ENCODE results near the gene MTA3.
A peak's percentile ranks its signal among the peaks of the same experiment; 100 is the strongest.

MTA3 gene

DNA sequence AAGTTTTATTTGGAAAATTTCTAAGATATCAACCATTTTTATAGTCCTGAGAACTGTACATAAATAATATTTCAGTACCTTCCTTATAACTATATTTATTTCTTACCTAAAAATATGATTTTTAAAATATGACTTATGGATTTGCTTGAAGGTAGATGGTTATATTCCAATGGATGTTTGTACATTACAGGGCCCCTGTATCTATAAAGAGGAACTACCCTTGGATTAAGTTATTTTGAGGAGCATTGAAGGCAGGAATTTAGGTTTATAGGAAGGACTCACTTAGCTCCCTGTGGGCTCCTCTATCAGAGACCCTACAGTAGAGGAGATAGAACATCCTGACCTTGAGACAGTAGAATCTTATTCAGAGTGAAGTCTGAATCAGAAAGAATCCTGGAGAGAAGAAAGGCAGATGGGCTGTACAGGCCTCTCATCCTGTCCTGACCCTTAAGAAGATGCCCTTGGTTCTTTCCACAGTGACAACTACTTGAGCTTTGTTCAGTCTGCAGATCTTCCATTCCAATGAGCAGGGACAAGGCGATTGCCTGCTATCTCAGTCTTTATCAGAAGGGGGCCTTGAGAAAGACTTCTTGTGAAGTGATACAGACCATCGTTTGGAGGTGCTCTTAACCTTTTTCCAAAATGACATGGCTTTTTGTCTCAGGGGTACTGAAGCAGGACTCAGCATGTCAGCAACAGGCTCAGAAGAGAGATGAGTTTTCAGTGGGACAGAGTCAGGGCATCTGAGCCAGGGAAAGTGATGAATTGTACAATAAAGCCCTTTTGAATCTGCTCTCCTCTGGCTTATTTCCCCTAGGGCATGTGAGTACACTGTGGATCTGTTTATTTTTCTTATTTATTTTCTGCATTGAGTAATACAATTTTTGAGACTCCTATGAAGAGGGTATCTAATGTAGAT, 174.6 kb downstream of the MTA3 start:
- no peak for DNase-seq

DNA sequence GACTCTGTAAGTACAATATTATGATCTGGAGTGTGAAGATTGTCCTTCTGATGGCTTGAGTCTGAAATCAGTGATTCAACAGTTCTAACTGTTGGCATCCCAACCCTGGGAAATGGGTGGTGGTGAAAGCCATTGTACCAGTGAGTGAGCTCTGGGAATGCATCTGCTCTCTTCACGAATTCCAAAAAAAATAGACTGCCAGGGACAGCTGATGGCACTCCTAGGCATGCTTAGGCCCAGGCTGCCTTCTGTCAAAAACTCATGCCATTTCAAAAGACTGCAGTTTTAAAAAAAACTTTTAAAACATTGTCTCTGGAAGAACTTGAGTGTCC, 175.2 kb downstream of the MTA3 start:
- DNase-seq: no peak

DNA sequence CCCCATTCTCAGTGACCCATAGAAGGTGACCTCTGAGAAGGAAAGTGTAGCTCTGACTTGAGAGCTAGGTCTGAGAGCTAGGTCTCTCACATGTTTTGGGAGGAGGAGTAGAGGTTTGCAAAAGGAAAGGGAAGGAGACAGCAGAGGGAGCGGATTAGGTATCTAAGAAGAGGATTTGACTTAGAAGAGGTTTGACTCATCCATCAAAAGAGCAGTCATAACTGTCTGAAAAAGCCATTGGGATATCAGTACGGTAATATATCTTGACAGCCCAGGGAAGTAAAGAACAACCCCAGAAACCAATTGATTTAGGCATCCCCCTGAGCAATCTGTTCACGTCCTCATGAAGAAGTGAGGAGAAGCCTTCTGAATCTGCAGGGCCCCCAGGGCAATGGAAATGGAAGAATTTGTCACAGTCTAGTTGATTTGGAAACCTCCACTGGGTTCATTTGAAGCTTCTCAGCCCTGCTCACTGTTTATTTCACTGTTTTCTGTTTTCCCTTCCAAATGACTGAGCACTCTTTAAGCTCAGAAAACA, 176.2 kb downstream of the MTA3 start:
- DNase-seq: no peak

DNA sequence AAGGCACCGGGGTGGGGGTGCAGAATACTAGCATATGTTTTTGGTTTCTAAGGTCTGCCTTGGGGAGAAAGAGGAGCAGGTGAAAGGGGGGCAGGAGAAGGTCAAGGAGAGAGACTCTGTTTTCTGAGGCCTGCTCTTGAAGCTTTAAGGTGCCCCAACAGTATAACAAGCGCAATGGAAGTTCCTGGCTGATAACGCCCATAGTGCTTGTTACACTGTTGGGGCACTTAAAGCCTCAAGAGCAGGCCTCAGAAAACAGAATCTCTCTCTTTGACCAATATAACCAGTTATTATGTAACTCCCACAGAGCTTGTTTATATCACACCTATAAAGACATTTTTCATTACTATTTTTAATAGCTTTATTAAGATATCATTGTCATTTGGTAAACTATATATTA, 179.0 kb downstream of the MTA3 start:
- DNase-seq: no peak

DNA sequence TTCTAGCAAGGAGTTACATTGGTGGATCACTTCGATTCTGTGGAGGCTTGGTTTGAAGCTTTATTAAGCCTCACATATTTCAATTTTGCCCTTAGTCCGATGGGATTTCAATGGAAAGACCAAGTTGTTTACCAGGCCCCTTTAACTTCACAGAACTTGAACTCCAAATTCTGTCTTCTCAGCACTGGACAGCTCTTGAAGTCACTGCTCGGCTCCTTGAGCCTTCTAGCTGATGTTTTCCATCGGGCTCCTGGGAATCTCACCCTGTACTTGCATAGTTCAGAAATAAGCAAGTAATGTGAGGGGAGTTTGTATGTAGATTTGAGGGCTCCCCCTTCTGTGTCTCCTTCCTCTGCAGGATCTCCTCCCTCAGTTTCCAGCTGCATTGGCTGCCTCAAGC, 180.4 kb downstream of the MTA3 start:
- DNase-seq: no peak

DNA sequence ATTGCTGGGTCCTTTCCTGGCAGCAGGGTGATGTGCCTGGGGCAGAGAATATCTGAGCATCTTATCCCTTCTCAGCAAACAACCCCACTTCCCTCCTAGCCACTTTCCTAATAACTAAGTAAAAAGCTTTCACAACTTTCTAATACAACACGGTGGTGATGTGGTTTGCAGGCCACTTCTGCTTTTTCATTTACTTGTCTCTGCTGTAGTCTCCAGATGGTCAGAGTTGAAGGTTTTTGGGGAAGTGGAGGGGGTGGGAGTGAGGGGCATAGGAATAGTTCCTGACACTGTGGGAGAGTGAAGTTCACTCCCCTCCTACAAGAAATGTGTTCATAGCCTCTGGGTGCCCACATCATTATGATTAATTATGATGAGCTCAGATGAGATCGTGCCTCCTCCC, 183.9 kb downstream of the MTA3 start:
- no peak for DNase-seq

DNA sequence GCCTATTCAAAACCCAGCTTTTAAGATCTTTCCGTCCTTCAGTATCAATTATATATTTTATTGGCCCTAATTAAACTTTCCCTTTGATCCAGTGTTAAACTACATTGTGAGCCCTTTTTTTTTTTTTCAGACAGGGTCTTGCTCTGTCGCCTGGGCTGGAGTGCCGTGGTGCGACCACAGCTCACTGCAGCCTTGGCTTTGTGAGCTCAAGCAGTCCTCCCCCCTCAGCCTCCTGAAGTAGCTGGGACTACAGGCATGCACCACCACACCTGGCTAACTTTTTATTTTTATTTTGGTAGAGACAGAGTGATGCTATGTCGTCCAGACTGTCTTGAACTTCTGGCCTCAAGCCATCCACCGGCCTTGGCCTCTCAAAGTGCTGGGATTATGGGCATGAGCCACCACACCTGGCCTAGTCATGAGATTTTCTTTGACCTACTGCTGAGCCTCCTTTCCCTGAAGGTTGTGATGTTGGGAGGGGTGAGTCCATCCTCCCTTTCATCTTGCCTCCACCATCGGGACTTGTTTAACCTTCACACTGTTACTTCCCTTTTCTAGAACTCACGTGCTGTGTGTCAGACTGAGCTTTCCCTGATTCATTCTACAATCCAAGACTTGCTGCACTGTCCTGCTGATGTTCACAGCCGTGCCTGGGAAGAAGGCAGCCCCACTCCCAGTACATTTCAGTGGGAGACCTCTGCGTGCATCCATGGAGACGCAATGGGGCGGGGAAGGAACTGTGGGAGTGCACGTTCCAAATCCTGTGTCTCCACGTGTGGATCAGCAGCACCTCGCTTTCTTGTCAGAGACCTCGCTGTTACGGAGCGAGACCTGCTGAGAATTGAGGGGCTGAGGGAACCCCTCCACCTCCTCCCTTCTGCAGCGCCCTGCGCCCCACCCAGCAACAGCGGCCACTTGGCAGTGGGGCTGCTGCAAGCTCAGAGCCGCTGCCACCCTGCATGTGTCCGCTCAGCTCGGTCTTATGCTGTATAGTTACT, 184.7 kb downstream of the MTA3 start:
- DNase-seq: no peak

DNA sequence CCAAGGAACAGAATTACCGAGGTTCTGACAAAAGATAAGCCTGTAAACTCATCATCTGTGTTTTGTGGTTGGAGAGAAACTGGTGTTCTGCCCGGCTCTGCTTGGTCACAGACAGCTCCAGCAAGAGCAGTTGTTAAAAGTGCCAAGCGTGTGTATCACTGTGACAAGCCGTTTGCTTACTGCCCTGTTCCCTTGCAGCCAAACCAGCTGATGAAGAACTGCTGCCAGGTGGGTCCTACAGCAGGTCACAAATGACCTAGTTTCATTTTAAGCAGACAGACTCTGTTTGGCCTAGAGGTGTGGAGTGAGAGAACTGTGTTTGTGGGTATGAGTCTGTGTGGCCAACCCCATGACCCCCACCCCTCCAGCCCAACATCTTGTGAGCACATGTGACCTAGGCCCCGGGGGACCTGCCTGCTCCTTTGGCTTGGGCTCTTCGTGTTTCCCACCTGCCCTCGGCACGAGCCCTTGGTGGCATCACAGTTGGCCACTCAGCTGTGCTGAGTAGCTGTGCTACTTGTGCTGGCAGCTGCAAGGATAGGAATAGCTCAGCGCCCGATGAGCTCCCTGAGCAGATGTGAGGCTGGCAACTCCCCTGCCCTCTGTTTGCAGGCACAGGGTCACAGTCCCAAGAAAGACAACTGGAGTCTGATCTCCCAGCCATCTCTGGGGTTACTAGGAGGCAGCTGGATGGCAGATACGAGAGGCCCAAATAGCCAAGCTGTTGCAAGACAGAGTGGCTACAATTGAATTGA, 185.8 kb downstream of the MTA3 start:
- peak; percentile 11 to 20 for DNase-seq

DNA sequence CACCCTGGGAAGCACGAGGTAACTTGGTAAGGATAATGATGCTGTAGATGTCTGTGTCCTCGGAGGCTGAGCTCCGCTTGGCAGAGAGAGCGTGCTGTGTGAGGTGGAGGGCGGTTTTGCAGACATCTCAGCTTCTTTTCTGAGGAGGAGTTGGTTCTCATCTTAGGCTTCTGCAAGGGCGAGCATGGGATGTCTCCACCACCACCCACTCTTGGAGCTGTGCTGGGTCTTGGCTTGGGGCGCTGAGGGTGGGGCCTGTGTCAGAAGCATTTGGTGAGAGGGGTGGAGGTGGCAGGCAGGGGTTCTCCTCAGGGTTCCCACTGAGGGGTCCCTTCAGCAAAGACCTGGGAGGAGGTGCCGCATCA, 186.3 kb downstream of the MTA3 start:
- no peak for DNase-seq

DNA sequence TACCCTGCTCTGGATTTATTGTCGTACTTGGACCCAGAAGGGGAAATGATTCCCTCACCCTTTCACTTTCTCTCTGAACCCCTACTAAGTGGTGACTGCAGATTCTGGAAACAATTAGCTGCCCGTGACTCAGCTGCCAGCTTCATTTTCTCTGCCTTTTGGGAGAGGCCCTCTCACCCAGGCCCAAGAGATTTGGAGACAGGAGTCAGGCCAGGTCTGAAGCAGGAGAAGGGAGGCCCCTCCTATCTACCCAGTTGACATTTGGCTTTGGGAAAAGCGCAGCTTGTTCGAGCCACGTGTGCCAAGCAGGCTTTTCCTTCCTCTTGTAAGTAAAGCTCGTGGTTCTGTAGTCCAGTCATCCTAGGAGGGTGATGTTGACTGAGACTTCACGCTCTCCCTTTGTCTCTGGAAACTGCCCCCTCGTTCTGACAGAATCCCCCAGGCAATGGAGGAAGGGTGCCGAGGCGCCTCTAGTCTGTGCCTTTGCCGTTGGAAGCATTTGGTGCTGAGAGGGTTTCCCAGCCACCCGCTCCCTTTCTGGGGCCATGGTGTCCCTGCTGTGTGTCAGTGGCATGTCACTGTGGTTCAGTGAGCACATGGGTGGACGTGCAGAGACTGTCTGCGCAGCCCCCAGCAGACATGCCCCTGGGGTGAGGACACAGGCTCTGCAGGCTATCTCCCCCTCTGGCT, 186.9 kb downstream of the MTA3 start:
- DNase-seq: no peak

DNA sequence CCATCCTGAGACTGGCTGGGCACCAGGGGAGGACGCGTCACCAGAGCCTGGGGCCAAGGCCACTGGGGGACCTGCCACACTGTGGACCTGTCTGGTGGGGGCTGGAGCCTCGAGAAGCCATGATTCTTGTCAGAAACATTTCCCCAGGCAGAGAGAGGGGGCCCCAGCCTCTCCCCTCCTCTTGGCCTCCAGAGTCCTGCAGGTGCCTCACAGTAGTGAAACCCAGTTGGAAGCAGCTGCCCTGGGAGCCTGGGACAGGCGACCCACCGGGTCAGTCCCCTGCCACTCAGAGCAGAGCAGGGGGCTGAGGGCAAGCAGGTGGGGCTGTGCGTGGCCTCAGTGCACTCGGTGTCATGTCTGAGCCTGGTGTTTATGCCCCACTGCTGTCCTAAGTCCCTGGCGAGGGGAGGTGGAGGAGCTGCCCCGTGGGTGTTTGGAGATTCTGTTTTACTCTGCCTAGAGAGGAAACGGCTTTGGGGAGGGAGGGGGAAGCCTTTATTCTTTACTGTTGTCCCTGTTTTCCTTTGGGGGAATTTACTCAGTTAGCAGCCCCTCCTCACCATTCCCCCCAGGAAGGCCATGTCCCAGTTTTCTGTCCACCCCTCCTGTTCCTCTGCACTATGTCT, 187.8 kb downstream of the MTA3 start:
- DNase-seq: no peak

DNA sequence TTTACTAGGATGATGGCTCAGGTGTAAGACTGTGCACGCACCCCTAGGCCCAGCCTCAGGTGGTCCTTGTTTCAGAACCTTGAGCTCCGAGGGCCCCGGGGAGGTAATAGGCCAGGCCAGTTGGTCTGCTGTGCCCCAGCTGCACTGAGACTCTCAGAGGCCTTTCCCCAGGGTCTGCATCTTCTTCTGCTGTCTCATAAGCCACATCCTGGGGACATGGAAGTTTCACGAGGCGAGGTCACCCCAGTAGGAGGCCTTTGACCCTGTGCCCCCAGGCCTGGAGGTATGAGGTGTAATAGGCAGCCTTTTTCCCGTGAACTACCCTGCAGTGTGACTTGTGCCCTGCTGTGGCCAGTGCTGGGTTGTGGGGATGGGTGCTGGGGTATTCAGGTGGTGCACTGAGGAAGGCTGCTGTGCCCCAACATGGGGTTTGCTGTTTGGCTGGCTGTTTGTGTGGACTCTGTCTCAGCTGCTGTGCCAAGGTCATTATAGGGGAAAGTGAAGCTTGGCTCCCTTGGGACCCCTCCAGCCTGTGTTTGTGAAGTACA, 188.6 kb downstream of the MTA3 start:
- no peak for DNase-seq

DNA sequence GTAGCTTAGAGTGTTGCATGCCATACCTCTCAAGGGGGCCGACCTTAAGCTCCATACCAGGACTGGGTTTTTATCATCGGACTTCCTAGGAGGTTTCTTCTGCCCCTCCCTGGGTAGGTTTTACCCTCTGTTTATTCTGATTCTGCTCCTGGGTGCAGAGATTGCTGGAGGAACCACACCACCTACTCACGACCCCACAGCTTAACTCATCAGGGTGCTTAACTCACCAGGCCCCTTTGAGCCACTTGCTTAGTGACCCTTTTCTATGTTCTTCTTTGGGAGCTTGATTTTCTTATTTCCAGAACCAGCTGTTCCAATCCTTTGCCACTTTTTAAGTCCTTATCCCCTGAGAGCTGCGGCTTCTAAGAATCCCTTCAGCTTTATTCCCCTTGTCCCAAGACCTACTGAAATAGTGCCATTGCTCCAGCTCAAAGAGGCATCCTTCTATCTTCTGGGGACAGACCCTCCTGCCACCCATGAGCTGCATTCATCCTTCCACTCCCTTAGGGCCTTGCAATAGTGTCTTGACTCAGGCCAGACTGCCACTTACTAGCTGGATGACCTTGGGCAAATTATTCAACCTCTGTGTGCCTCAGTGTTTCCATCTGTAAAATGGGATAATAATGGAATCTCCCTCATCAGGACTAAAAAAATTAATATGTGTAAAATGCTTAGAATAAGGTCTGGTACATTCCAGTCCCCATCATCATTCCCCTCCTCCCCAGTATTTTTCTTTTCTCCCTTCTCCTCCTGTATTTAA, 189.7 kb downstream of the MTA3 start:
- no peak for DNase-seq

DNA sequence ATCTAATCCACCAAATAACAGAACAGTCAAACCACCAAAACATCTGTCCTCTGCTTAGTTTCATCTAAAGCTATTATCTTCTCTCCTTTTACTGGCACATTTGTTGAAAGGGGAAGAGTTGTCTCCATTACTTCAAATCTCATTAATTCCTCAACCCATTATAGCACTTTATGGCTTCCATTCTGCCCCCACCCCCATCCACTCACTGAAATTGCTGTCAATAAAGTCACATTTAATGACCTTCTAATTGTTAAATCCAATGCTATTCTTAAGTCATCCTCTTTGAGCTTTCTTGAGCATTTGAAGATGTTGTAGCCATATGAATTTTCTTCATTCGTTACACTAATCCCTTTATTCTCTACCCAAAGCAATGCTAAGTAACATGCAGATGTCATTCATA, 190.3 kb downstream of the MTA3 start:
- DNase-seq: no peak

DNA sequence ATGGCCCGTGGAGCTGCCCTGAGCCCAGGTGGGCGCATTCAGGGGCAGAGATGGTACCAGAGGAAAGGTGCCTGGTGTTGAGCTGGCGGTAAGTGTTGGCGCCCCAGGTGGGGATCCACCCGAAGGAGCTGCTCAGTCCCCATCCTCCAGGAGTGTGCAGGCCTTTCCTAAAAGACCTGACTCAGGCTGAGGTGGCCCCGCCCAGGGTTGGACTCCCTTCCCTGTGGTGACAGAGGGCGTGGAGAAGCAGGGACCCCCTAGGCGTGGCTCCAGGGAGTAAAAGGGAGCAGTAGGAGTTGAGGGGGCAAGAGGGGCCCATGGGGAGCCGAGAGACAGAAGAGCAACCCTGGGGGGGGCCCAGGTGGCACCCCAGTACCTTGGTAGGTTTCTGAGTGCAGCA, 193.1 kb downstream of the MTA3 start:
- no peak for DNase-seq

DNA sequence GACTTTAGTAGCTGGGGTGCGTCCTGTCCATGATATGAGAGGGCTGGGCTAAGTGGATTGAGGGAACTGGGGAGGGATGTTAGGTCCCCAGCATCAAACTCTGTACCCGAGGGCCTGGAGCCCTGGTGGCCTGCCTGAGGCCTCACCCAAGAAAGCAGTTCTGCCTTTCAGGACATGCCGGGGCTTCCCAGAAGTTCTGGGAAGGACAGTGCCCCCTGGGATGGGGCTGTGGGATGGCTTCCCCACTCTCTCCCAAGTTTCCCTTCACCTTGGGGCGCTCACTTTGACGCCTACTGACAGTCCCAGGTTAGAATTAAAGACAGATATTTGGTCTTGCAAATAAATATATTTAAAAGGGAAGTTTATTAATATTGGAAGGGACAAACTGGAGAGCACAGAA, 193.7 kb downstream of the MTA3 start:
- DNase-seq: no peak

DNA sequence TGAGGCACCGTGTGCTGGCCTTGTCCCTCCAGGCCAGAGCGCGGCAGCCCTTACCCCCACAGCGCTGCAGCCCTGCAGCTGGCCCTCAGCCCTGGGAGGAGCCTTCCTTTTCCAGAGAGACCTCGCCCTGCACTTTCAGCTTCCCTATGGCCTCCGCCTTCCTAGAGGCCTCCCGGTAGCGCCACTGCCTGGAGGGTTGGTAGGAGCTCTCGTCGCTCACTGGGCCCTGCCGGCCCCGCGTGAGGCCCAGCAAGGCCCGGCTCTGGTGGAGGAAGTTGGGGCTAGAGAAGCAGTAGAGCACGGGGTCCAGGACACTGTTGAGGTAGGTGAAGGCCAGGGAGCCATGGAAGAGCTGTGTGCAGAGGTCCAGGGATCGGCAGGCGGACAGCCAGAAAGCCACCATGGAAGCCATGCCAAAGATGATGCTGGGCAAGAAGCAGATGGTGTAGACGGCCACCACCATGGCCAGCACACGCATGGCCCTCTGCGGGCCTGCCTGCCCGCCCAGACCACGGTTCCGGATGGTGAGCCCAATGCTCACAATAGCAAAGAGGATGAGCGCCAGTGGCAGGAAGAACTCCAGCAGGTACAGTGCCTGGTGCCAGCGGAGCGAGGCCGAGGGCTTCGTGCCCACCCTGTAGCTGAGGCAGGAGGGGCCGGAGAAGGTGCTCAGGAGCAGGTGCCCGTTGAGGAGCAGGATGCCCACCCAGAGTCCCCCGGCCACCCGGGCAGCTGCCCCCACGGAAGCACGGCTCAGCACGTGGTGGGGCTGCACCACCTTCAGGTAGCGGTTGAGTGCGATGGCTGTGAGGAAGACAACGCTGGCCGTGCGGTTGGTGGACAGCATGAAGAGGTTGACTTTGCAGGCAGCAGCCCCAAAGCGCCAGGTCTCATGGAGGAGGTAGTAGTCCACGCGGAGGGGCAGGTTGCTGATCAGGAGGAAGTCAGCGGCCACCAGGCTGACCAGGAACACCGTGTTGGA, 194.7 kb downstream of the MTA3 start:
- DNase-seq: no peak

DNA sequence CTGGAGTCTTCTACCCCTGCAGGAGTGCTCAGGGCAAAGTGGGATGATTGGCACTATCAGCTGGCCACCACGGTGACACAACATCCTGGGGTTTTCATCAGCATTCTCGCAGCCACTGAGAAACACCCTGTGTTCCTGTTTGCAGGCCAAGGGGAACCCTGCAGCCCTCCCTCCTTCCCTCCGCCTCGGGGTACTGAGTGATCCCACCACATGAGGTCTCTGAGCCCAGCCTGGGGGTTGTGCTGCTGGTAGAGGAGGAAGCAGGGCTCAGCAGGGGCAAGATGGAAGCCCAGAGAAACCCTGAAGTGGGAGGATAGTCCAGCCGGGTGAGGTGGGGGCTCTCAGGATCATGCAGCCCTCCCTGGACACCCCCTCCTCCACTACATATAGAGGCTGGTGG, 195.7 kb downstream of the MTA3 start, which contains the start of gene OXER1:
TSS of gene OXER1 (minus strand) at position 40 of the 400 bp plus-strand sequence. CDS start 73 bp downstream, outside the sequence.
- no peak for DNase-seq

DNA sequence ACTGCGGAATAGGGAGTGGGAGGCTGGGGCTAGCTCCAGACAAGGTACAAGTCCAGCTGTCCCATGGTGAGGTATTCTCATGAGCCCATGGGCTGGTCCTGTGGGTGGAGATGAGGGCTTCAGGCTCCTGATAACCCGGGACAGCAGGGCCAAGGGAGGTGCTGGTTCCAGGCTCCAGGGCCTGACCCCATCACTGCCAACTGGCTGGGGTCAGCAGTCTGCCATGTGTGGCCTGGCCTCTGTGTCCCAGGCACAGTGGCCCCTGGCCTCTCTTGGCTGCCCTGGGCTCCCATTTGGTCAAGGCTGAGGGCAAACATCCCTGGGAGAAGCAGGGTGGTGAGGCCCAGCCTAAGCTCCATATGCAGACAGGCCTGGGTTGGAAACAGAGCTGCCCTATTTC, 196.5 kb downstream of the MTA3 start:
- DNase-seq: no peak
